Fibroblast of the conjunctiva (primary cell): Measurements from ENCODE around the gene PHF19.

ENCODE experiments used
- DNase-seq: peaks from one replicate; pipeline ENCODE4 v3.0.0-alpha.2; 2010; ENCODE audit warnings: low read depth

The PHF19 gene

DNA sequence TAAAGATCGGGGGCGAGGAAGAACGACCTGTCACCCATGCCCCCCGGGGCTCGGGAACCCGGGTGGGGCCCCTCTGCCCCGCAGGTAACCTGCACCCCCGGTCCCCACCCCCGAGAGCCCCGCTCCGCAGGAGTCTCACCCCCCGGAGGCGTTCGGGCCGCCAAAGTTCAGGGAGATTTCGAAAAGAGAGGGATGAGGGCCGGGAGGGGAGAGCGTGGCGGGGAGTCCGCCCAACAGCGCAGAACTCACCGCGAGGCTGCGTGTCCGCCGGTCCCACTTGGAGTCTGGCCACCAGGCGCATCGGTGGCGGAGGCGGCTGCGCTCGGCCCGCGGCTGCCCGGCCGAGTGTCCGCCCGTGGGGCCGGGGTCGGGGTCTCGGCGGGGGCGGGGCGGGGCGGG lies at the start of gene PHF19:
PHF19 (minus strand) TSS at position 347 of the 399 bp plus-strand sequence. CDS start 2,447 bp downstream, outside the sequence.
- no peak for DNase-seq

DNA sequence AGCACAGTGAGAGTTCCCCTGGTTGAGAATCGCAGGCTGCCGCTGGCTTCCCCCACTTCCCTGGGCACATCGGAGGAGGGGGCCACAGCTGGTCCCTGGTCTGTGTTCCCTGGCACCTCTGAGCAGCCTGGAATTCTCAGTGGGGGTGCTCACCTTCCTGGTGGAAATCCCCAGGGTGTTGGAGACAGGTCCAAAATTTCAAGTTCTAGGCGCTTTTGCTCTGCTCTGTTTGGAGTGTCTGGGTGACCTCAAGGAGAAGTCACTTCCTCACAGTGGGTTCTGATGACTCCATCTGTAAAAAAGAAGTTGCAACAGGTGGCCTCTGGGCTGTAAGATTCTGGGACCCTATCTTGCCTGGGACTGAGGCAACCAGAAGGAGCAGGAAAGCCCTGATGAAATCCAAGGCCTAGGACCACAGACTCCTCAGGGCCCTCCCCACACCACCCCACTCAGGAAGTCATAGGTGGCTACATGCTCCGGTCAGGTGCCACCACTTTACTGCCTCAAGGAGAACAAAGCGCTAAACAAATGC lies 49.5 kb upstream of the PHF19 start, which contains the start of gene TRAF1:
TRAF1 (minus strand) TSS at position 400 of the 532 bp plus-strand sequence. CDS start 721 bp downstream, outside the sequence.
- DNase-seq: no peak

DNA sequence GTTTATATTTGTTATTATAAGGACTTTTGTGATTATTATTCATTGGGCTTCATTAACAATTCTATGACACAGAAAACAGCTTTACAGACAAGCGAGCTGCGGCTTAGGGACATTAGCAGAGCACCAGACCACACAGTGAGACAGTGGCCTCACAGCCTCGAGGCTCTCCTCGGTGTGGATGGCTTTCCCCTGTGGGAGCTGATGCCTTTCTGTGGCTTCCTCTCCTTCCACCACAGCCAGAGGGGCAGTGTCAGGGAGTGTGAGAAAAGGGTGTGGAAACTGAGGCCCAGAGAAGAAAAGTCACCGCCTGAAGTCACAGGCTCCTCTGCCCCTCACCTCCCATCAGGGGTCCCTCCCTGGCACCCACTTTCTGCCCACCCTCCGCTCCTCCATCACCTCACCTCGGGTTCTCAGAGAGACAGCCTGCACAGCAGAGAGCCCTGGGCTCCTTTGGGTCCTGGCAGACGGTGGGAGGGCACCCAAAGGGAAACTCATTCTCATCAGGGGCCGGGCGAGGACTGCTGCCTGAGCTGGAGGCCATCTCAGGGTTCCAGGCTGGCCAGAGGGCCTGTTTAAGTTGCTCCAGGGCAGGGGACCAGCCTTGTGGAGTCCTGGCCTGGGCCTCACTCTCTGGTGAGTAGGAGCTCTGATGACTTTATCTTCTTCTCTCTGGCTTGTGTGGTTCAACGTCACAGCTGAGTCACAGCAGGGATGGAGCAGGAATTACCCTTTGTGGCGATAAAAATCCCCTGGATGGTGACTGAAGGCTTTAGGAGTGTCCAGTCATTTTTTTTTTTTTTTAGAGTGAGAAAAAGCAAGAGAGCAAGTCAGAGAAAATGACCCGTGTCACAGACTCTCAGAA lies 48.8 kb upstream of the PHF19 start:
- no peak for DNase-seq

DNA sequence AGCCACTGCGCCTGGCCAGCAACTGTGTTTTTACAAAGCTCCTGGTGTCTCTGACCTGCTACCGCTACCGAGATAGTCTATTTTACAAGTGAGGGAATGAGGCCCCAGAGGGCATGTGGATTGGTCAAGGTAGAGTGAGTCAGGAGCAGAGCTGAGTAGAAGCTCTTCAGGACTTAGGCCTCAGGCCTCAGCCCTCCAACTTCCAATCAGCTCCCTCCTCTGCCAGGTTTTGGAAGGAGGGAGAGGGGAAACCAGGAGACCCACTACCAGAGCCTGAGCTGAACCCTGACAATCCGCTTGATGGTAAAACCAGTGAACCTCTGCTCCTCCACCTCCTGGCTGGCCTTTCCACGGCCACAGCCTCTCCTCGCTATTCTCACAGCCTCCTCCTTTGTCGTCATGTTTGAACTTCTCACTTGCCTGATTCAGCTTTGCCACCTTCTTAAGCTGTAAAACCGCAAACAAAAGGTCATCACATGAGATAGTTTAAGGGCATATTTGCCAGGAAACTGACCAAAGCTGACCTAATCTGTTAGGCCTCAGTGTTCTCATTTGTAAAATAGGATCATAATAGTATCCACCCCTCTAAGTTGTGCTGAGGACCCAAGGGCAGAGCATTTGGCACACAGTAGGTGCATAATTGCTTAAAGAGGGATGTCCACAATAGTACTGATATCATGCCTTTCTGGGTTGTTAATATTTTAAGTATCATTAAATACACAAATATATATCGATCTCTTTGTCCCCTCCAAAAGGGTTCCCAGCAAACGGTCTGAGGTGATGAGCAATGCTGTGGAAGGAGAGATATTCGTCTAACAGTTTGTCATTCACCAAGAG lies 47.9 kb upstream of the PHF19 start:
- no peak for DNase-seq

- no peak for DNase-seq
Observed at GRCh38 chr9:120923620-120924328, 46.8 kb upstream of the PHF19 start.

- DNase-seq: no peak
Observed at GRCh38 chr9:120922404-120923195, 45.6 kb upstream of the PHF19 start.

GRCh38 chr9:120921661-120922181 lies 44.7 kb upstream of the PHF19 start:
- no peak for DNase-seq

DNA sequence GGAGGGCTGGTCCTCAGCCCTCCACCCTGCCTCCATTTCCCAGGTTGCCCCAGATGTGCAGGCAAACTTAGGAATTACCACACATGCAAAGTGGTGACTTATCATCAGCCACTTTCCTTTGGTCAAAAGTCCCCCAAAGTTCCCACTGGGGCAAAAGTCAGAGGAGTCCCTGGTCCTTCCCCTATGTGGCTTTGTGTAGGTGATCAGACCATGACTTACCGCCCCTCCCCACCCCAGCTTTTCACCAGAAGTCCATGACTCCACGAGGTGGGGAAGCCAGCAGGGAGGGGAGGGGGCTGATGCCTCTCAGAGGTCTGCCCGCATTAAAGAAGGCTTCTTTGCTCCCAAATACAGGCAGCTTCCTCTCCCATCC lies 43.8 kb upstream of the PHF19 start:
- DNase-seq: no peak

DNA sequence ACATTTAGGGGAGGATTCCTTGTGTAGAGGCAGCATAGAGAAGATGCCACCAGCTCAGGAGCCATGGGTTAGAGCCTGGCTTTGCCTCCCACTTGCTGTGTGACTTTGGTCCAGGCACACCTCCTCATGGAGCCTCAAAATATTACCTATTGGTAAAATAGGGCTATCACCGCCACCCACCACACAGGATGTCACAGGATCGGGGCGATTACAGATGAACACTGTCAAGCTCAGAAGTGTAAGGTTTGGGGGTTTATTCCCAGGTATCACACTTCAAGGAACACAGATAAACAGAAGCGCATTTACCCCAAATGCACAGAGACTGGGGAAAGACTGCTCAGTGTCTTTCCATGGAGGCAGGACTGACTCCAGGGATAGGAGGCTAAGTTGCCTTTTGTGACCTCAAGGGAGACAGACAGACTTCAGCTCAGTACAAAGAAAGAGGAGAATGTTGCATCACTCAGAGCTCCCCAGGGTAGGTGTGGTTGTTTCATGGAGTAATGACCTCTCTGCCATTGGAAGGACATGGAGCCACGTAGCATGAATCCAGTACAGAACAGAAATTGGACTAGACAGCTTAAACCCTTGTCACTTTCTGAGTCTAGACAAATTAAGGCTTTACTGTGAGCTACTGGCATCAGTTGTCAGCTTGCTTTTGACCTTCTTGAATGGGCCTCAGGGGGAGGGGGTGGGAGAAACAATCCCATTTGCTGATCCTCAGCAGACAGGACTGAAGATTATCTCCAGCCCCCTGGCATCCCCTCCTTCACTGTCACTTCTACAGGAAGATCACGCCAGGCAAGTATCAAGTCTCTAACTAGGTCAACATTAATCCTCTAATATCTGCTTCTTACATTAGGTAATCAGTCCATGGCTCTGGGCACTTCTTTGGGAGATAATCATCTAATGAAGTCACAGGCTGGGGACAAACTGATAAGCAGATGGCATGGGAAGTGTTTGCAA lies 43.1 kb upstream of the PHF19 start:
- DNase-seq: no peak

- no peak for DNase-seq
Observed at GRCh38 chr9:120918931-120919842, 42.2 kb upstream of the PHF19 start.

DNA sequence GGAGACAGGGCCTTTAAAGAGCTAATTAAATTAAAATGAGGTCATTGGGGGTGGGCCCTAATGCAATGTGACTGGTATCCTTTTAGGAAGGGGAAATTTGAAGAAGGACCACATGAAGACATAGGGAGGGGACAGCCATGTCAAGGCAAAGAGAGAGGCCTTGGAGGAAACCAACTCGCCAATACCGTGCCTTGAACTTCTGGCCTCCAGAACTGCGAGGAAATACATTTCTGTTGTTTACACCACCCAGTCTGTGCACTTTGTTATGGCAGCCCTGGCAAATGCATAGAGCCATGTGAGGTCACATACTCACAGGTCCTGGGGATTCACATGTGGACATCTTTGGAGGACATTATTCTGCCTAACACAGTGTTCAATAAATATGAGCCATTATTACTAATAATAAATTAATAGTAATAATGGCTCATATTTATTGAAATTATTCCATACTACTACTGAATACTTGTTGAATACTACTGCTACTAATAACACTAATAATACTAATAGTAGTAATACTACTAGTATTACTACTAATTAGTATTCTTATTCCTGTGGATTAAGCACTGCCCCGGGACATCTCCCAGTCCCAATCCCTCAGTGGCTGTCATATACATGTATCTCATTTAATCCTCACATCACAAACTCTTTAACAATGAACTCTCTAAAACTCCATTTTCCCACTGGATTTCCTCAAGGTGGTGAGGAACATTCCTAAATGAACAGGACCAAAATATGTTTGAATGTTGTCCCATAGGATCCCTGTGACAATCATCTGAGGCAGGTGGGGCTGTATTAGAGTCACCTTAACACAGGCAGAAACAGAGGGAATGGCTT lies 41.2 kb upstream of the PHF19 start:
- no peak for DNase-seq

GRCh38 chr9:120916991-120917880 lies 40.2 kb upstream of the PHF19 start:
- DNase-seq: no peak

GRCh38 chr9:120916588-120916987 lies 39.6 kb upstream of the PHF19 start:
- DNase-seq: peak; percentile 94

DNA sequence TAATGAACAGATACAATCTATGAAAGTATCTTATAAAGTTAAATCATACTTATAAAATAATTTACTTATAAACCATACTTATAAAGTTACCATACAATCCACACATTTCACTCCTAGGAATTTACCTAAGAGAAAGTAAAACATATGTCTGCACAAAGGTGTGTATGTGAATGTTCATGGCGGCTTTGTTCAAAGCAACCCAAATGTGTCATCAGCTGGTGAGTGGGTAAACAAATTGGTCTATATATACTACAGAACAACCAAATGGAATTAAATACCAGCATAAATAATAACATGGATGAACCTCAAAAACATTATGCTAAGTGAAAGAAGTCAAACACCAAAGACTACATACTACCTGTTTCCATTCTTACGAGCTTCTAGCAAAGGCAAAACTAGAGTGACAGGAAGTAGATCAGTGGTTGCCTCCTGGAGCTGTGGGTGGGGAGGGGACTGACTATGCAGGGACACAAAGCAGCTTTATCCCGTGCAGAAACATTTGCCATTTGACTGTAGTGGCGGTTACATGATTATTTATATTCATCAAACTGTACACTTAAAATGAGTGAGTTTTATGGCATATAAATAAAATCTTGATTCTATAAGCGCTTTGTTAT lies 39.0 kb upstream of the PHF19 start:
- DNase-seq: no peak

DNA sequence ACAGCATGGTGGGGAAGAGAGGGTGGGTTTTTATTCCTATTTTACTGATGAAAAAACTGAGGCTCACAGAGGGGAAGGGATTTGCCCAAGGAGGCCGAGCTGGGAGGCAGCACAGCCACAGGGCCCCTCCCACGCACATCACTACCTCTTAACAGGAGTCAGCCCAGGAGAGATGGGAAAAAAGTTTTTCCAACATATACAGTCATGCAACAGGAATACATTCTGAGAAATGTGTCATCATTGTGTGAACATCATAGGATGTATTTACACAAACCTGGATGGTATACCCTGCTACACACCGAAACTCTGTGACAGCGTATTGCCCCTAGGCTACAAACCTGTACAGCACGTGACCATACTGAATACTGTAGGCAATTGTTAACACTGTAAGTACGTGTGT lies 38.0 kb upstream of the PHF19 start:
- no peak for DNase-seq

DNA sequence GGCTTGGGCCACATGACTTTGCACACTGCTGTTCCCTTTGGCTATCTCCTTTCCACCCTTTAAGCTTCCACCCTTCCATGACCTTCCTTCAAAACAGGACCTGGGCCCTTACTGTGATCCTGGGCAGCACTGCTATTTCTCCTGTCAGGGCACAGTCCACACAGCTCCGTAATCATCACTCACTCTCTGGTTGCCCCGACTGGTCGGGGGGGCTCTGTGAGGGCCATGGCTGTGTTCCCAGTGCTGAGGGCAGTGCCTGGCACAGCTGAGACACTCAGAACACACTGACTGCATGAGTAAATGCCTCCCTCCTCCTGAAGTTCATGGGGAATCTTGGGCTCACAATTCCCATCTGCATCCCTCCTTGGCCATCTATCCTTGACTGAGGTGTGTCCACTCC lies 37.4 kb upstream of the PHF19 start:
- no peak for DNase-seq
